Activated CD4-positive, alpha-beta T cell treated with anti-CD3 and anti-CD28 coated beads for 36 hours (primary cell): ENCODE measurements around the gene KRT86. TPM values are rescaled to one million over a fixed set of nuclear protein-coding genes. Genes with fewer than 3 reads are reported as not detected.
"Not testable (repeated sequence)": the region's sequence is repeated elsewhere in the genome, so short reads cannot be mapped to it uniquely, and the experiment has no call there.

ENCODE experiments used
- ATAC-seq: fragments of 200-7000 bp; cut with Tn5 transposase; one replicate; pipeline ENCODE4 v1.10.0; 2021; ENCODE audit warnings: mild to moderate bottlenecking, moderate library complexity
- CTCF ChIA-PET: fragments of 350-600 bp; sonication (Branson Sonifier 250); formaldehyde crosslinking; loops from one replicate; lab custom pipeline; 2021; ENCODE audit warnings: antibody characterized with exemption; lab: Charles Lee
- POLR2A ChIA-PET: fragments of 350-600 bp; sonication (Branson Sonifier 250); formaldehyde crosslinking; loops from one replicate; lab custom pipeline; 2021; ENCODE audit warnings: antibody characterized with exemption, inconsistent platforms; lab: Charles Lee
- DNase-seq: peaks from one replicate; pipeline ENCODE4 v3.0.0-alpha.2; 2020
- H3K27ac Mint-ChIP-seq: one replicate; pipeline ENCODE4 v1.8.0; 2021; ENCODE audit warnings: mixed read lengths
- H3K27me3 Mint-ChIP-seq: one replicate; pipeline ENCODE4 v1.8.0; 2021; ENCODE audit warnings: mixed read lengths
- H3K36me3 Mint-ChIP-seq: one replicate; pipeline ENCODE4 v1.8.0; 2021; ENCODE audit warnings: low read depth, mixed read lengths
- H3K4me1 Mint-ChIP-seq: one replicate; pipeline ENCODE4 v1.8.0; 2021; ENCODE audit warnings: mixed read lengths
- H3K4me3 Mint-ChIP-seq: one replicate; pipeline ENCODE4 v1.8.0; 2021; ENCODE audit warnings: mild to moderate bottlenecking, moderate library complexity, mixed read lengths
- H3K9me3 Mint-ChIP-seq: one replicate; pipeline ENCODE4 v1.8.0; 2021; ENCODE audit warnings: low read depth, mixed read lengths
- intact Hi-C, 2 experiments: fragments of 100-400 bp; cut with DNase I in 1 of 2; cut with micrococcal nuclease in 1 of 2; formaldehyde crosslinking; loops; one replicate each; pipeline versions ENCODE4 v1.14.2 to v1.15.1; 2022 to 2024; cut with DNase I, micrococcal nuclease
- total RNA-seq, 2 experiments: library from RNA; stranded (reverse); gene quantifications; one replicate each; pipeline ENCODE4 v1.2.3, GENCODE V29; 2021

KRT86 gene
- total RNA-seq, 2 experiments from 2014 or later: not detected

DNA sequence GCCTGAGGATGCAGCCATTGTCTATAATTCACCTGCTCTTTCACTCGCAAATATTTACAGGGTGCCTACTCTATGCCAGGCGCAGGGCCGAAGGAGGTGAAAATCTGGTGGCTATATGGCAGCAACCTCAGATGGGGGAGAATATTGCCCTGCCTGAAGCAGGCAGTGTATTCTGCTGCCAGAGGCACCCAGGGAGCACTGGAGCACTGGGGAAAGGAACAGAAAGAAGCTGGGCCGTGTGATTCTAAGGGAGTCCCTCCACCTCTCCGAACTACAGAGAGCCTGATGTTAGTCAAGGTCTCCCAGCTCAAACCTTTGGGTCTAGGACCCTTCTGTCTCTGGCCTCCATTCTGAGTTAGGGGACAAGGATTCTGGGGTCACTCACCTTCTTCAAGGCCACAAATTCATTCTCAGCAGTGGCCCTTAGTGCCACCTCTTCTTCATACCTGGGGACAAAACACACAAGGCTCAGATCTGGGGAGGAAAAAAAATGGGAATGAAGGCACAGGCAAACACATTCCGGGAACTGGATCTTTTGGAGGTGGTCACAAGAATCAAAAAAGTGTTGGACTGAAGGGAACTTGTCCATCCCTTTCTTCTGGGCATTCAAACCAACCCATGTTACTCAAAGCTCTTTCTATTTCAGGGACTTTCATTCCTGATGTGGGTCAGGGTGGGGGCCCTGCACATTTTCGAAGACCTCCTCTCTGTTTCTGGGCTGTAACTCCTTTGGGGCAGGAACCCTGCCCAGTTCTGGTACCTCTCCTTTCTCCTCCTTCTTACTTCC lies 19.3 kb upstream of the KRT86 start:
- ChIA-PET POLR2A (no interaction called here), CTCF (interaction anchor here (1.0 kb wide), 1 partner anchor 25 kb away, joined by 3 read pairs; no protein-coding TSS in a partner anchor)
- no peaks in the 10 kb centered on the region for H3K36me3 Mint-ChIP-seq
- H3K27me3 Mint-ChIP-seq: peaks cover 46% of the 10 kb centered on the region
- ATAC-seq (no peak), DNase-seq (no peak)
- H3K4me3 Mint-ChIP-seq: no peak overlapping the region
- peaks cover 3% of the 10 kb centered on the region for H3K4me1 Mint-ChIP-seq
- no peak overlapping the region for H3K27ac Mint-ChIP-seq
- intact Hi-C loops: no loop called here
- no peaks in the 10 kb centered on the region for H3K9me3 Mint-ChIP-seq

DNA sequence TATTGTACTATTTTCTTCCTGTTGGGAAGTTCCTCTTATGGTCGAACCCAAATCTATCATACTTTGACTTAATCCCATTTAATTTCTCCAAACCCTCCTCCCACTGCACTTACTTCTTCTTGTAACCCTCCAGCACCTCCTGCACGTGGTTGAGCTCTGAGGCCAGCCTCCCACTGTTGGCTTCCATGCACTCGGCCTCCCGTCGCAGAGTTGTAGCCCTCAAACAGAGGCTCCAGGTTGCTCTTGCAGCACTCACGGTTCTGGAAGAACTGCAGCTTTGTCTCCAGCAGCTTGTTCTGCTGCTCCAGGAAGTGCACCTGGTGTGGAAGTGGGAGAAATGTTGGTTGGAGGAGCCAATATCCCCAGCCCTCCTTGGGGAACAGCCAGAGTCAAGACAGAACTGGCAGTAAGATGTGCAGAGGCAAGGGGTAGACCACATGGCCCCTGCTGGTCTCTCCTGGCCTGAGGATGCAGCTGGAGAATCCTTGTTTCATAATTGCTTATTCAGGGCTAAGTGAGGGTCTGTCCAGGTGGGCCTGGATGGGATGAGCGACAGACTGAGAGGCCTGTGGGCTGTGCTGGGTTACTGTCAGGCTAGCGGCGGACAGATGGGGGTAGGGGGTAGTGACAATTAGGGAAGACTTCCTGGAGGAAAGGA lies 18.4 kb upstream of the KRT86 start:
- Mint-ChIP-seq H3K4me1 (peaks cover 4% of the 10 kb centered on the region), H3K36me3 (no peaks in the 10 kb centered on the region), H3K27ac (no peak overlapping the region), H3K27me3 (peaks cover 51% of the 10 kb centered on the region), H3K4me3 (no peak overlapping the region), H3K9me3 (no peaks in the 10 kb centered on the region)
- no peak for ATAC-seq
- DNase-seq: no peak
- ChIA-PET CTCF (interaction anchor here (1.0 kb wide), 1 partner anchor 24 kb away, joined by 3 read pairs; no protein-coding TSS in a partner anchor), POLR2A (interaction anchor here (0.6 kb wide), 1 partner anchor 474 kb away, joined by 3 read pairs; no protein-coding TSS in a partner anchor)
- intact Hi-C loops: no loop called here

DNA sequence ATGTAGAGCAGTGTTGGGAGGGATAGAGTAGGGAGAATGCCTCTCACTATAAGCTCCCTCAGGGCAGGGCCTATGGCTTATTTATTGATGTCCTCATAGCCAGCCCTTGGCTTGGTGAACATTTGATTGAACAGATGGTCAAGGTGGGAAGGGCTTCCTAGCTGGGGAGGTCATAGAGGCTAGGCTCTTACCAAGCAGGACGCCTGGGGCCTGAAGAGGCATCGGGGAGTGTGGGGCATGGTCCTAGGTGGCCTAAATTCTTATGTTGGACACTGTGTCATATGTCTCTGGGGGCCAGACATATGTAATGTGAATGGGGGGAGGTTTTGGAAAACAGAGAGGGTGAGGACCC lies 17.9 kb upstream of the KRT86 start:
- DNase-seq (no peak), ATAC-seq (no peak)
- ChIA-PET CTCF (interaction anchor here (1.0 to 1.2 kb wide), 2 partner anchors 23 to 24 kb away, joined by 3 read pairs; no protein-coding TSS in a partner anchor), POLR2A (no interaction called here)
- Mint-ChIP-seq H3K27me3 (peaks cover 54% of the 10 kb centered on the region), H3K9me3 (no peaks in the 10 kb centered on the region), H3K27ac (no peak overlapping the region), H3K4me1 (peaks cover 2% of the 10 kb centered on the region), H3K4me3 (no peak overlapping the region), H3K36me3 (no peaks in the 10 kb centered on the region)
- intact Hi-C loops: no loop called here

DNA sequence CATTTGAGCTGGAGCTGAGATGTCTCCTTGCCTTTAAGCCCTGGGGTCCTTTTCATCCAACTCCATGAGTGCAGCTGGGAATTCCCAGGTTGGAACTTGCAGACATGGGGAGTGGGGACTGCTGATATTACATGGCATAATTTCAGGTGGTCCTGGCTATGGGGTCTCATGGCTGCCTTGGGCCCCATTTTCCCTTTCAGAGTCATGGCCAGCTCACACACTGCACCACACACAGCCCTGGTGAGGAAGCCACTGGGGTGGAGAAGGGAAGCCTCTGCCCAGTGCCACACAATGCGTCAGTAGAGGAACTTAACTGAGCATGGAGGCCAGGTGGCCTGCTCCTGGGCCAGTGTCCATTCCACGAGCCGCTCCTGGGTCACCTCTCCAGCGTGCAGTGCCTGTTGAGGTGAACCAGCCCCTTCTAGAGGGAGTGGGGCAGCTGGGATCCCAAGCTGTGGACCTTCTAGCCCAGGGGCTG lies 17.3 kb upstream of the KRT86 start:
- CTCF ChIA-PET: interaction anchor here (0.6 to 1.2 kb wide), 3 partner anchors 22 to 96 kb away, joined by 3 to 4 read pairs (median 3); no protein-coding TSS in a partner anchor
- Mint-ChIP-seq H3K27ac (no peak overlapping the region), H3K36me3 (no peaks in the 10 kb centered on the region), H3K27me3 (peaks cover 58% of the 10 kb centered on the region), H3K4me3 (no peak overlapping the region), H3K4me1 (peaks cover 2% of the 10 kb centered on the region), H3K9me3 (no peaks in the 10 kb centered on the region)
- POLR2A ChIA-PET: no interaction called here
- DNase-seq (no peak), ATAC-seq (no peak)
- intact Hi-C loops: no loop called here

DNA sequence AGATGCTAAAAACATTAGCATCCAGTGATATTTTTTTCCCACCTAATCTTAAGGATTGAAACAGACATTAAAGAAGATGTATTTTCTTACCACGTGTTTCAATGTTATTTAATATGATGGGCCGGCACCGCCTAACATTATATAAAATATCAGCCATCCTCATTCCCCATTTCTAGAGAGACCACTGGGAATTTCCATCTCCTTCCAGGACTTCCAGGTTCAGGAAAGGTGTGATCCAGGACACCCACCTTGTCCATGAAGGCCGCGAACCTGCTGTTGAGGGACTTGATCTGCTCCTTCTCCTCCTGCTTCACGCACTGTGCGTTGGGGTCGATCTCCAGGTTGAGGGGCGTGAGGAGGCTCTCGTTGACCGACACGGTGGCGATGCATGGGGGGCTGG lies 16.5 kb upstream of the KRT86 start:
- peaks cover 65% of the 10 kb centered on the region for H3K27me3 Mint-ChIP-seq
- H3K27ac Mint-ChIP-seq, H3K4me3 Mint-ChIP-seq, H3K9me3 Mint-ChIP-seq, H3K4me1 Mint-ChIP-seq, POLR2A ChIA-PET, H3K36me3 Mint-ChIP-seq, DNase-seq, ATAC-seq, intact Hi-C loops: not testable (repeated sequence)
- CTCF ChIA-PET: interaction anchor here (1.2 kb wide), 1 partner anchor 21 kb away, joined by 3 read pairs; no protein-coding TSS in a partner anchor

DNA sequence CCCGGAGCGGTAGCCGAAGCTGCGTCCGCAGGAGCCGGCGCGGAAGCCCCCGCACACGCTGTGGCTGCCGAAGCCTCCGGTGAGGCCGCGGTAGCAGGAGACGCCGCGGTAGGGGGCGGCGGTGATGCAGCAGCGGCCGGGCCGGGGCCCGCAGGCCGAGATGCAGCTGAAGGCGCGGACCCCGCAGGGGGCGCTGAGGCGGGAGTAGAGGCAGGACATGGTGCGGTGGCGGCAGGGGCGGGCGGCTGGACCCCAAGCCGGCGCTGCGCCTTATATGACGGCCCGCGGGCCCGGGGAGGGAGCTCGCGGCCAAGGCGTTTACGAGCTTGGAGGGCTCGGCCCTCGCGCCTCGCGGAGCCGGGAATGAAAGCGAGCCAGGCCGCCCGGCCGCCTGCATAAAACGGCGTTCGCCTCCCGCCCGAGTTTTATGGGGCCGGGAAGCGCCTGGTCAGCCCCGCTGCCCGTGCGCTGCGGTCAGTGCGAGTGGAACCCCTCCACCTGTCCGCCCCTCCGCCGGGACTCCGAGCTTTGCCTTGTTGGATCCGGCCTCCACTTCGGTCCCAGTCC lies 16.0 kb upstream of the KRT86 start:
- POLR2A ChIA-PET: no interaction called here
- H3K9me3 Mint-ChIP-seq: no peaks in the 10 kb centered on the region
- no peak overlapping the region for H3K4me3 Mint-ChIP-seq
- peaks cover 2% of the 10 kb centered on the region for H3K4me1 Mint-ChIP-seq
- intact Hi-C loops: no loop called here
- no peaks in the 10 kb centered on the region for H3K36me3 Mint-ChIP-seq
- DNase-seq (no peak), ATAC-seq (no peak)
- H3K27ac Mint-ChIP-seq: no peak overlapping the region
- CTCF ChIA-PET: interaction anchor here (1.5 kb wide), 1 partner anchor 19 kb away, joined by 3 read pairs; no protein-coding TSS in a partner anchor
- peaks cover 62% of the 10 kb centered on the region for H3K27me3 Mint-ChIP-seq

DNA sequence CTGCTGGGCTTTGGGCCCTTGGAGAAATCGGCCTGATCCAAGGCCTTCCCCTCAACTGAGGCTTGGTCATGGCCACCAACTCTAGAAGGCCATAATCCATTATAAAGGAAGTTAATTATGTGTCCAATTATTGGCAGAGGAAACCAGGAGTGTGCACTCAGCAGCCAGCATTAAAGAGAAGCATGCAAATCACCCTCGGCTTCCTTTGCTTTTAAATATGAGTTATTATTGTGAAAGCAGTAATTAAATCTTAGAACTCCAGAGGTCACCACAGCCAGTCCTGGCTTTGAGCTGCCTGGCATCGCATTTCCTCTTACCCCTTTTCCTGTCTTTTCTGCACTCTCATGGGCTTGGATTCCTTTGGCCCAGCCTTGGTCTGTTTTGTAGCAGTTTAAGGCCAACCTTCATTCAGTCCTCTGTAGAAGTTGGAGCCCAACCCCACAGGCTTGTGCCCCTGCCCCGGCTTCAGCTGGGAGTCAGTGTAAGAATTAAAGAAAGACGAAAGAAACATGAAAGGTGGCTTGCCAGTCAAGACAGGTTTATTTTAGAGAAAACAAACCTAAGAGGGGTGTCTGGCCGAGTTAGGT lies 14.7 kb upstream of the KRT86 start:
- no peak for DNase-seq
- no peaks in the 10 kb centered on the region for H3K9me3 Mint-ChIP-seq
- ATAC-seq: no peak
- no peaks in the 10 kb centered on the region for H3K36me3 Mint-ChIP-seq
- no peak overlapping the region for H3K27ac Mint-ChIP-seq
- intact Hi-C loops: loop anchor here in 1 of 2 experiments (1.0 kb wide), 1 partner anchor 19 kb away; no protein-coding TSS in a partner anchor
- H3K27me3 Mint-ChIP-seq: peaks cover 65% of the 10 kb centered on the region
- ChIA-PET POLR2A (no interaction called here), CTCF (interaction anchor here (1.1 to 1.5 kb wide), 4 partner anchors 18 to 38 kb away, joined by 3 to 4 read pairs (median 3); no protein-coding TSS in a partner anchor)
- H3K4me1 Mint-ChIP-seq: peaks cover 2% of the 10 kb centered on the region
- no peak overlapping the region for H3K4me3 Mint-ChIP-seq

DNA sequence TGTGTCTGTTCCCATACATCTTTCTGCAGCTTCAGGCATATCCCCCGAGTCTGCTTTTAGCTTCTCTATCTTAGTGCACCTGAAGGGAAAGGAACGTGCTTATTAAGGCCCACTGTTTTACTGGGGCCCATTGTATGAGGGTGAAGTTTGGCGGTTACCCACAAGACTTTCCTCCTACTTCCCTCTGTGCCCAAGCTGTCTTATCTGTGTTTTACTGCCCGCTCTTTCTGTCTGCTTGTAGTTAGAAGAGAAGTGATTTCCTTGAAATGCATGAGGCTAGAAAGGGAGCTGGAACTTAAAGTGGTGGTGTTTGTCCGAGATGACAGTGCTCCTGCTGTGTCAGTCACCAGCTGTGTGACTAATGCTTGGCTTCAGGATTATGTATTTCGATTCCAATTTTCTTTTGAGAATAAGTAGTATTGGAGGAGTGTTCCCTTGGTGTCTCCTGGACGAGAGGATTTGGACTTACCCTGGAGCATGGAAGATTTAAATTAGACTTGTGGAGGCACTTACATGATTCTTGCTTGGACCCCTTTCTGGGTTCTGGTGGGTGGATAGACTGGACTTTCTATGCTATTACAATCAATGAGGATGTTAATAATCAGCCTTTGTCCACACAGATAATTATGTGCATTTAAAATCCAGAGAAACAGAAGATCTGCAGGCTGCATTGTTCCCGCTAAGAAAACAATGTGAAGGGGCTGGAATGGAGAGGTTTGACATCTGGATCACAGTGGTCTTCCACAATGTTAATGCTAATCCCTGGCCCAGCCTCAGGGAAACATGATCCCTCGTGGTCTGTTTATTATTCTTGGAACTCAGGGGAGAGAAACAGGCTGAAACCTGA lies 13.9 kb upstream of the KRT86 start:
- no peak overlapping the region for H3K27ac Mint-ChIP-seq
- ATAC-seq: no peak
- H3K4me3 Mint-ChIP-seq: no peak overlapping the region
- no peaks in the 10 kb centered on the region for H3K9me3 Mint-ChIP-seq
- DNase-seq: no peak
- CTCF ChIA-PET: interaction anchor here (0.6 to 1.4 kb wide), 4 partner anchors 19 to 39 kb away, joined by 3 to 4 read pairs (median 3); no protein-coding TSS in a partner anchor
- H3K4me1 Mint-ChIP-seq: peaks cover 2% of the 10 kb centered on the region
- intact Hi-C loops: no loop called here
- no peaks in the 10 kb centered on the region for H3K36me3 Mint-ChIP-seq
- POLR2A ChIA-PET: no interaction called here
- H3K27me3 Mint-ChIP-seq: peaks cover 58% of the 10 kb centered on the region

DNA sequence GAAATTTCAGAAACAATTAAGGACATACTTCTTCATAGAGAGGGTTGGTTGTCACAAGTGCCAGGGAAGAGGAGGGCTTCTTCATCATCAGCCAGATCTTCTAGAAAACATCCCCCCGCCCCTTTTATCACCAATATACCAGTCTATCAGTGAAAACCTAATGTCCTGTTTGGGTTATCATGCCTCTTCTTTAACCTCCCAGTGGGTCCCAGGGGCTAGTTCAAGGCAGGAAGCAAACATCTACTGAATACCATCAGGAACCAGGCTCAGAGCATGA lies 13.3 kb upstream of the KRT86 start:
- ChIA-PET POLR2A (no interaction called here), CTCF (no interaction called here)
- no peak overlapping the region for H3K27ac Mint-ChIP-seq
- ATAC-seq: no peak
- peaks cover 56% of the 10 kb centered on the region for H3K27me3 Mint-ChIP-seq
- intact Hi-C loops: no loop called here
- no peak overlapping the region for H3K4me3 Mint-ChIP-seq
- DNase-seq: no peak
- H3K36me3 Mint-ChIP-seq: no peaks in the 10 kb centered on the region
- peaks cover 2% of the 10 kb centered on the region for H3K4me1 Mint-ChIP-seq
- H3K9me3 Mint-ChIP-seq: no peaks in the 10 kb centered on the region

DNA sequence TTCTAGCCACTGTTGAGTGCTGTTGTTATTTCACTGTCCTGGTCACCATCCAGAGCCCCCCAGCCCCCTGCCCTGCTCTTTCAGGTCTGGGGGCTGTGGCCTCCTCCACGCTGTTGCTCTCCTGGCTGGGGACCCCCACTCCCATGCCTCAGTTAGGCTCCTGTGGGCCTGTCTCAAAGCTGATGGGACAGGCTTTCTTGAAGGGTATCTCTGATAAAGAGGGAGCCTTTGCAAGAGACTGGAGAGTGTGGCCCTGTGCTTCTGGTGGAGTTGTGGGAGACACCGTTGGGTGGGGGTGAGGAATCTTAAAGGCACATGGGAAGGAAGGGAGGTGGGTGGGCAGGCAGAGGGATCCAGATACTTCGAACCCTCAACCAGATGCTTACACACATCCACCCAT lies 12.2 kb upstream of the KRT86 start:
- Mint-ChIP-seq H3K4me1 (peaks cover 2% of the 10 kb centered on the region), H3K27ac (no peak overlapping the region)

More for the DNA sequence above, 12.2 kb upstream of the KRT86 start:
- no peak for ATAC-seq
- H3K27me3 Mint-ChIP-seq: peaks cover 46% of the 10 kb centered on the region
- no peaks in the 10 kb centered on the region for H3K36me3 Mint-ChIP-seq
- no peak for DNase-seq
- no peaks in the 10 kb centered on the region for H3K9me3 Mint-ChIP-seq
- intact Hi-C loops: no loop called here
- CTCF ChIA-PET: no interaction called here
- H3K4me3 Mint-ChIP-seq: no peak overlapping the region
- POLR2A ChIA-PET: no interaction called here
